Duodenal mucosa (tissue), 2 donors: ENCODE data around the gene EML3.
A peak's percentile ranks its signal among the peaks of the same experiment; 100 is the strongest.
"Not testable (repeated sequence)": the region's sequence is repeated elsewhere in the genome, so short reads cannot be mapped to it uniquely, and the experiment has no call there.

Source experiments
- H3K27ac ChIP-seq: one replicate; pipeline ENCODE4 v1.7.0; 2013; ENCODE audit warnings: low read depth, low read length
- H3K27me3 ChIP-seq, 2 donors: one replicate each; pipeline ENCODE4 v1.7.0; 2013; ENCODE audit warnings: low read length in 2 of 2, control low read depth in 1 of 2; ENCODE audit not compliant: insufficient read depth in 2 of 2, control insufficient read depth in 1 of 2
- H3K36me3 ChIP-seq, 2 donors: one replicate each; pipeline ENCODE4 v1.7.0; 2013; ENCODE audit warnings: low read length in 2 of 2, control low read depth in 1 of 2; ENCODE audit not compliant: insufficient read depth in 2 of 2, control insufficient read depth in 1 of 2
- H3K4me1 ChIP-seq, 2 donors: one replicate each; pipeline ENCODE4 v1.7.0; 2013; ENCODE audit warnings: low read length in 2 of 2, control low read depth in 1 of 2; ENCODE audit not compliant: insufficient read depth in 2 of 2, control insufficient read depth in 1 of 2
- H3K4me3 ChIP-seq, 2 donors: one replicate each; pipeline ENCODE4 v1.7.0; 2013; ENCODE audit warnings: low read length in 2 of 2, low read depth in 1 of 2
- H3K9ac ChIP-seq, 2 donors: one replicate each; pipeline ENCODE4 v1.7.0; 2013; ENCODE audit warnings: low read length in 2 of 2, low read depth in 1 of 2
- H3K9me3 ChIP-seq, 2 donors: one replicate each; pipeline ENCODE4 v1.7.0; 2013; ENCODE audit warnings: low read length in 2 of 2, control low read depth in 1 of 2; ENCODE audit not compliant: control insufficient read depth in 1 of 2

EML3 gene, protein sequence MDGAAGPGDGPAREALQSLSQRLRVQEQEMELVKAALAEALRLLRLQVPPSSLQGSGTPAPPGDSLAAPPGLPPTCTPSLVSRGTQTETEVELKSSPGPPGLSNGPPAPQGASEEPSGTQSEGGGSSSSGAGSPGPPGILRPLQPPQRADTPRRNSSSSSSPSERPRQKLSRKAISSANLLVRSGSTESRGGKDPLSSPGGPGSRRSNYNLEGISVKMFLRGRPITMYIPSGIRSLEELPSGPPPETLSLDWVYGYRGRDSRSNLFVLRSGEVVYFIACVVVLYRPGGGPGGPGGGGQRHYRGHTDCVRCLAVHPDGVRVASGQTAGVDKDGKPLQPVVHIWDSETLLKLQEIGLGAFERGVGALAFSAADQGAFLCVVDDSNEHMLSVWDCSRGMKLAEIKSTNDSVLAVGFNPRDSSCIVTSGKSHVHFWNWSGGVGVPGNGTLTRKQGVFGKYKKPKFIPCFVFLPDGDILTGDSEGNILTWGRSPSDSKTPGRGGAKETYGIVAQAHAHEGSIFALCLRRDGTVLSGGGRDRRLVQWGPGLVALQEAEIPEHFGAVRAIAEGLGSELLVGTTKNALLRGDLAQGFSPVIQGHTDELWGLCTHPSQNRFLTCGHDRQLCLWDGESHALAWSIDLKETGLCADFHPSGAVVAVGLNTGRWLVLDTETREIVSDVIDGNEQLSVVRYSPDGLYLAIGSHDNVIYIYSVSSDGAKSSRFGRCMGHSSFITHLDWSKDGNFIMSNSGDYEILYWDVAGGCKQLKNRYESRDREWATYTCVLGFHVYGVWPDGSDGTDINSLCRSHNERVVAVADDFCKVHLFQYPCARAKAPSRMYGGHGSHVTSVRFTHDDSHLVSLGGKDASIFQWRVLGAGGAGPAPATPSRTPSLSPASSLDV

DNA sequence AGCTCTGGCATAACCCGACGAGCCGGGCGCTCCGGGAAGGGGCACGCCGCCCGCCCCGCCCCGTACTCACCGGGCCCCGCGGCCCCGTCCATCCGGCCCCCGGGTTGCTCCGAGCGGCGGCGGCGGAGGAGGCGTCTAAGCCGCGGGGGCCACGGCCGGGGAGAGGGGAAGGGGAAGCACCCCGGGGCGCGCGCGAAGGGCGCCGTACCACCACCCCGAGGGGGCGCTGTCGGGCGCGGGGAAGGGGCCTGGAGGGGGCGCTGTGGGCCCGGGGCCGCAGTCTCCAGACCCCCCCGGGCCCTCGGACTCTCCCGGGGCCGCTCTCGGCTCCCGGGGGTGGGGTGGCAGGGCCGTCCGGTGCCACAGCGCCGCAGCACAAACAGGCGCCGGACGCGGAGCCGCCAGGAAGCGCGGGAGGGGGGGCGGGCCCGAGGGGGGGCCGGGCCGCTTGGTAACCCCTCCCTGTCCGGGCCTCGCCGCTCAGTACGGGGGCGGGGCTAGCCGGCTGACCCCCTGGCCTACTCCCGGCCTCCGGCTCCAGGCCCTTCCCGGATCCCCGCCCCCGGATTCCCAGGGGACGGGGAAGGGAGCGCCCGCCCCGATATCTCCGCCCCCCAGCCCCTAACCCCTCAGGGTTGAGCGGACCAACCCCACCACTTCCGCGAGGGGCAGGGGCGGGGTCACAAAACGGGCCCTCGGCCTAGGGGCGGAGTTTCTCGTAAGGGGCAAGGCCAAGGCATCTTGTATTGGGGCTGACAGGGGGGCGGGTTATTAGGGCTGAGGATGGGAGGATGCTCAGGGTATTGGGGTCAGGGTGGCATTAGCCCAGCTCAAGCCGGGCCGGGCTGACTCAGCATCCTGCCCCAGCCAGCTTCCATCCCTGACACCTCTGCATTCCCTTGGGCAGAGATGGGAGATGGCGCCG is at the start of gene EML3, which contains the start of gene ROM1:
Gene EML3, minus strand, starts transcription at position 410 of the 925 bp plus-strand sequence. Its CDS starts 318 bp downstream, at position 92.
Gene ROM1, plus strand, starts transcription at position 892 of the 925 bp plus-strand sequence. Its CDS starts 25 bp downstream, at position 917.
- Histone ChIP-seq H3K36me3 (peaks cover 7 to 32% of the 10 kb centered on the region in 2 donors), H3K4me3 (peak within 1 kb of the TSS; percentile 70 to 71), H3K9ac (peak within 1 kb of the TSS; percentile 75 to 81), H3K9me3 (no peaks in the 10 kb centered on the region), H3K27me3 (no peaks in the 10 kb centered on the region), H3K4me1 (peaks cover 21 to 26% of the 10 kb centered on the region in 2 donors), H3K27ac (peak within 1 kb of the TSS; percentile 79)

DNA sequence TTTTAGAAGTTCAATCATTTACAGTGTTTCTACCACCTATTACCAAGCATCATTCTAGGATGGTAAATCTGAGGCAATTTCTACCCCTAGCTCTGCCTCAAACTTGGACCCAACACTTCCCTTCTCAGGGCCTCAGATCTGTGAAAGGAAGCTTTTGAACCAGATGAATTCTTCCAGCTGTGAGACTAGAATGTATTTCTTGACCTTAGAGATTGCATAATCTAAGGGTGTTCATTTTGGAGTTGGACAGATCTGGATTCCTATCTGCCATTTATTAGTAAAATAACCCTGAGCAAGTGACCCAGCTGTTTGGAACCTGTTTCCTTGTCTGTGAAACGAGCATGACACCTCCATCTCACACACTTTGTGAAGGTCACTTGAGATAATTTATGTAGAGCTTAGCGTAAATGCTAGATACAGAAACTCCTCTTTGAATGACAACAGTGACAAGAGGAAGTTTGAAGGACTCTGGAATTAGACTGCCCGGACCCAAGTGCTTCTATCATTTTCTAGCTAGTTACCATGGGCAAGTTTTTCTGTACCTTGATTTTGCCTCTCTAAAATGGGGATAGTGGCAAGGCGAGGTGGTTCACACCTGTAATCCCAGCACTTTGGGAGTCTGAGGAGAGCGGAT is 44.3 kb upstream of the EML3 start:
- Histone ChIP-seq H3K36me3 (no peaks in the 10 kb centered on the region), H3K27ac (no peak overlapping the region), H3K4me1 (peaks cover 6 to 7% of the 10 kb centered on the region in 2 donors), H3K9me3 (no peaks in the 10 kb centered on the region), H3K27me3 (no peaks in the 10 kb centered on the region), H3K4me3 (no peak overlapping the region), H3K9ac (no peak overlapping the region)

DNA sequence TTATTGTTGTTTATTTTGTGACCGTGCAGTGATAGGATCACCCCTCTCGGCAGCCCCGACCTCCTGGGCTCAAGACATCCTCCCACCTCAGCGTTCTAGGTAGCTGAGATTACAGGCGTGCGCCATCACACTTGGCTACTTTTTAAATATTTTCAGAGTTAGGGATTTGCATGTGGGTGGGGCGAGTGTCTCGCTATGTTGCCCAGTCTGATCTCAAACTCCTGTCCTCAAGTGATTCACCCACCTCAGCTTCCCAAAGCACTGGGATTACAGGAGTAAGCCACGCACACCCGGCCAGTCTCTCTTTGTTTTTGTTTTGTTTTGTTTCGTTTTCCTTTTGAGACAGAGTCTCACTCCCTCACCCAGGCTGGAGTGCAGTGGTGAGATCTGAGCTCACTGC is 41.7 kb upstream of the EML3 start:
- H3K27me3 ChIP-seq, result no peaks in the 10 kb centered on the region
- H3K36me3 ChIP-seq, result peaks cover 2 to 7% of the 10 kb centered on the region in 2 donors
- H3K4me1 ChIP-seq, result peaks cover 6 to 12% of the 10 kb centered on the region in 2 donors
- H3K9ac ChIP-seq, result no peak overlapping the region
- no peaks in the 10 kb centered on the region for H3K9me3 ChIP-seq
- no peak overlapping the region for H3K4me3 ChIP-seq
- H3K27ac ChIP-seq, result no peak overlapping the region

DNA sequence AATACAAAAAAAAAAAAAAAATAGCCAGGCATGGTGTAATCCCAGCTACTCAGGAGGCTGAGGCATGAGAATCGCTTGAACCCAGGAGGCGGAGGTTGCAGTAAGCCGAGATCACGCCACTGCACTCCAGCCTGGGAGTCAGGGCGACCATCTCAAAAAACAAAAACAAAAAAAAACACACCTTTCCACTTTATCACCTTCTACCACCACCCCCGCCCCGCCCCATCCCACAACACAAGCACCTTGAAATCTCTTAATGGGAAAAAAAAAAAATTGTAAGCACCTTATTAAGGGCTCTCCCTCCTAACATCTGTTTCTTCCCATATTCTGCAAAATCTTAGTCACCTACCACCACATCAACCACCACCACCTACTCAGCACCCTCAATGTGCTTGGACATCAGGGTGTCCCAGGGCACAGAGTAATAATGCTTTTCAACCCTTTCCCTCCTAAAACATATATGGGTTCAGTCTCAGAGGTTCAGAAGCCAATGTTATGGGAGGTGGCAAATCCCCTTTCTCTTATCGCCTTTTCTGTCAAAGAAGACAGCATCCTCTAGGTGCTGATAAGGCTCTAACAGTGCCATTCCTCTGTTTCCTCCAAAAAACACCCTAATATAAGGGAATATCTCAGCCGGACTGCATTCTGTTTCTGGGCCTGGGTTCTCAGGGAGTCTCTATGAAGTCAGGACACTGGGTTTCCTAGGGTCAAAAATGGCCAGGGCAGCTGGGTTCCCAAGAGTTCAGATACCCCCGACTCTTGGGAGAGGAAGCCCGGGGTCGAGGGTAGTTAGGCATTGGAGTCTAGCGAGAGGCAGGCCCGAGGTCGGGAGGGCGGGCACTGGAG is 39.8 kb upstream of the EML3 start:
- peaks cover 6 to 12% of the 10 kb centered on the region in 2 donors for H3K4me1 ChIP-seq
- H3K9me3 ChIP-seq, result no peaks in the 10 kb centered on the region
- no peaks in the 10 kb centered on the region for H3K27me3 ChIP-seq
- H3K9ac ChIP-seq, result peak overlapping the region; percentile 86 to 87
- peak overlapping the region; percentile 91 to 93 for H3K4me3 ChIP-seq
- H3K36me3 ChIP-seq, result peaks cover 13 to 25% of the 10 kb centered on the region in 2 donors
- H3K27ac ChIP-seq, result peak overlapping the region; percentile 77

DNA sequence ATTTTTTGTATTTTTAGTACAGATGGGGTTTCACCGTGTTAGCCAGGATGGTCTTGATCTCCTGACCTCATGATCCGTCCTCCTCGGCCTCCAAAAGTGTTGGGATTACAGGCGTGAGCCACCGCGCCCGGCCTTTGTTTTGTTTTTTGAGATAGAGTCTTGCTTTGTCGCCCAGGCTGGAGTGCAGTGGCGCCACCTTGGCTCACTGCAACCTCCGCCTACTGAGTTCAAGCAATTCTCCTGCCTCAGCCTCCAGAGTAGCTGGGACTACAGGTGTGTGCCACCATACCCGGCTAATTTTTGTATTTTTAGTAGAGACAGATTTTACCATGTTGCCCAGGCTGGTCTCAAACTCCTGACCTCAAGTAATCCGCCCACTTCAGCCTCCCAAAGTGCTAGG is 37.7 kb upstream of the EML3 start:
- H3K4me3 ChIP-seq, H3K9me3 ChIP-seq, H3K27ac ChIP-seq, H3K27me3 ChIP-seq, H3K9ac ChIP-seq: not testable (repeated sequence)
- Histone ChIP-seq H3K4me1 (peaks cover 16 to 25% of the 10 kb centered on the region in 2 donors), H3K36me3 (peaks cover 13 to 25% of the 10 kb centered on the region in 2 donors)

DNA sequence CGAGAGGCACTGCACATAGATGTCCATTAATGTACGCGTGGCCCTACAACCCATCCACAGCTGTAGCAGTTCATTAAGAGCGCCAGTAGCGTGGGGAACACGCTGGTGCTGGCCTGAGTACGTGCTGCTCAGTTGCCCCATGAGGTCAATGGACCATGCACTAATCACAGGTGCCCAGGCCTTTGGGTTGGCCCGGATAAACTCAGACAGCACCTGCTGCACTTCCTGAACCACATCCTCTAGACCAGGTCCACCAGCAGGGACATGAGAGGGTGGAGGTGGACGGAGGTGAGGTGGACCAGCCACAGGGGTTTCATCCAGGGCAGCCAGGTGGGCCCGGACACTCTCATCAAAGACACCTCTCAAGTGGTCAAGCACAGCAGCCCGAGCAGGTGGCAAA is 36.9 kb upstream of the EML3 start:
- peaks cover 13 to 26% of the 10 kb centered on the region in 2 donors for H3K36me3 ChIP-seq
- no peak overlapping the region for H3K9ac ChIP-seq
- H3K27ac ChIP-seq, result no peak overlapping the region
- H3K27me3 ChIP-seq, result no peaks in the 10 kb centered on the region
- peaks cover 23 to 33% of the 10 kb centered on the region in 2 donors for H3K4me1 ChIP-seq
- H3K4me3 ChIP-seq, result no peak overlapping the region
- no peaks in the 10 kb centered on the region for H3K9me3 ChIP-seq

DNA sequence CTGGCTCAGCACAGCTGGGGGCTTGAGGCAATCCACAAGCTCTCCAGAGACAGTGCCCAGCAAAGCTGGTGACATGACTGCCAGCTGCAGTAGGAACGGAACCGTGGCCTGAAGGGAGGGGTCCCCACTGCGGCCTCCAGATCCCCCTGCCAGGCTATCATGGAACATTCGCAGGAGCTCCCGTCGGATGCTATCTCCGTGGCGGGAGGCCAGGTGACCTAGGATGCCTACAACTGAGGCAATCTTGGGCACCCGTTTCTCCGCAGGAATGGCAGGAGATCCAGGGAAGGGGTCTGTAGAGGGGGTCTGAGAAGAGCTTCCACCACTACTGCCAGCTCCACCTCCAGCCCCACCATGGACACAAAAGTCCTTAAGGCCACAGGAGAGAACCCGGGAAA is 36.4 kb upstream of the EML3 start:
- H3K4me3 ChIP-seq, result no peak overlapping the region
- peaks cover 13 to 29% of the 10 kb centered on the region in 2 donors for H3K36me3 ChIP-seq
- no peaks in the 10 kb centered on the region for H3K27me3 ChIP-seq
- no peak overlapping the region for H3K27ac ChIP-seq
- H3K9me3 ChIP-seq, result no peaks in the 10 kb centered on the region
- no peak overlapping the region for H3K9ac ChIP-seq
- H3K4me1 ChIP-seq, result peaks cover 23 to 35% of the 10 kb centered on the region in 2 donors

DNA sequence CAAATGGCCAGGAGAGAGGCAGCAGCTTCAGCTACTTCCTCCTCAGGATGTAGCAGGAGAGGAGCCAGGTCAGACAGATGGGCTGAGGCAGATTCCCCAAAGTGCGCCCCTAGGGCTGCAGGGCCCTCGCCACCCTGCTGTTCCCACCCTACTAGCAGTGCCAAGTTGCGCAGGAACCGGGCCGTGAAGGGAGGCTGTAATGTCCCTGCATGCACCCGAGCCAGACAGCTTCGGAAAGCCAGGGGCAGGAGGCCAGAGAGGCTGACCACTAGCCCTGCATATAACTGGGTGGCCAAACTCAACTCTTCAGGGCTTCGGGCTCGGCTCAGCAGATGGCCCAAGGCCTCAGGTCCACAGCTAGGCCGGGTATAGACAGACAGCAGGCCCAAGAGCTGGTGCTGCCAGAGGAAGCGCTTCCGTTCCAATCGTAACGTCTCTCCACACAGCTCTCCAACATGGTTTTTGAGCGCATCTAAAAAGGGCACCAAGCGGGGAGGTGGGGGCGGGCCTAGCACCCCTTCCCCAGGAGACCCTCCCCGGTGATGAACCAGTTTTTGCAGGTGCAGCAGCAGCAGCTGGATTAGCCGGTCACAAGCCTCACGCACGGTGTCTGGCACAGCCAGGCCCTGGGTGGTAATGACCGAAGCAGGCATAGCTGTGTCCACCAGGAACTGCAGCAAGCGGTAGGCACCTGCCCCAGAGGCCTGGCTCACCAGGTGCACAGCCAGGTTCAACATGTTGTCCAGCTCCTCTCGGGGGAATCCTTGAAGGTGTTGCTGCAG is 35.8 kb upstream of the EML3 start:
- Histone ChIP-seq H3K36me3 (peaks cover 13 to 33% of the 10 kb centered on the region in 2 donors), H3K9ac (no peak overlapping the region), H3K9me3 (no peaks in the 10 kb centered on the region), H3K4me3 (no peak overlapping the region), H3K27me3 (no peaks in the 10 kb centered on the region), H3K27ac (no peak overlapping the region), H3K4me1 (peaks cover 23 to 35% of the 10 kb centered on the region in 2 donors)
